Peyer's patch (tissue), 4 donors: ENCODE results near the gene EDIL3.

Experiments
- CTCF ChIP-seq, 6 experiments: fragments of 450-650 bp in 4 of 6; fragments of 200-600 bp in 2 of 6; sonication (generic) in 1 of 6; IDR thresholded peaks; one replicate each; pipeline ENCODE4 v1.5.1; 2017 to 2019; ENCODE audit warnings: antibody characterized with exemption in 6 of 6, mild to moderate bottlenecking in 3 of 6, moderate library complexity in 1 of 6
- POLR2A ChIP-seq, 2 donors: fragments of 450-650 bp; IDR thresholded peaks; one replicate each; pipeline ENCODE4 v1.5.1; 2017; ENCODE audit warnings: antibody characterized with exemption in 2 of 2, mild to moderate bottlenecking in 2 of 2, moderate library complexity in 2 of 2

GRCh38 chr5:84228266-84228665 lies 156.4 kb downstream of the EDIL3 start:
- TF ChIP-seq CTCF (IDR thresholded peaks at IDR 0.05) (no peak), POLR2A (IDR thresholded peaks at IDR 0.05) (no peak)
